ENCODE results near the gene TRABD2B.
A peak's percentile ranks its signal among the peaks of the same experiment; 100 is the strongest.

The TRABD2B gene

GRCh38 chr1:47759936-47760629, 237.1 kb downstream of the TRABD2B start:
- TF ChIP-seq CTCF (IDR thresholded peaks at IDR 0.05; ENCODE audit: low read length, missing control alignments): no peak
- no peak for DNase-seq (ENCODE audit: low read depth)
- H3K4me3 ChIP-seq (replicated peaks; ENCODE audit: low read depth, low read length): no peak overlapping the region

- H3K4me3 ChIP-seq (replicated peaks; ENCODE audit: low read depth, low read length): no peak overlapping the region
- DNase-seq (ENCODE audit: low read depth): no peak
- TF ChIP-seq CTCF (IDR thresholded peaks at IDR 0.05; ENCODE audit: low read length, missing control alignments): no peak
Observed at GRCh38 chr1:47759251-47759935, 237.8 kb downstream of the TRABD2B start.

GRCh38 chr1:47758341-47759250, 238.6 kb downstream of the TRABD2B start:
- DNase-seq (ENCODE audit: low read depth): peak; percentile 11
- no peak for TF ChIP-seq CTCF (IDR thresholded peaks at IDR 0.05; ENCODE audit: low read length, missing control alignments)

GRCh38 chr1:47757226-47757975, 239.8 kb downstream of the TRABD2B start:
- H3K4me3 ChIP-seq (replicated peaks; ENCODE audit: low read depth, low read length): no peak overlapping the region
- DNase-seq (ENCODE audit: low read depth): no peak
- TF ChIP-seq CTCF (IDR thresholded peaks at IDR 0.05; ENCODE audit: low read length, missing control alignments): no peak

More at GRCh38 chr1:47758341-47759250, 238.6 kb downstream of the TRABD2B start:
- no peak overlapping the region for H3K4me3 ChIP-seq (replicated peaks; ENCODE audit: low read depth, low read length)

GRCh38 chr1:47756411-47756810, 240.8 kb downstream of the TRABD2B start:
- no peak for TF ChIP-seq CTCF (IDR thresholded peaks at IDR 0.05; ENCODE audit: low read length, missing control alignments)
- no peak for DNase-seq (ENCODE audit: low read depth)
- H3K4me3 ChIP-seq (replicated peaks; ENCODE audit: low read depth, low read length): no peak overlapping the region

GRCh38 chr1:47756006-47756405, 241.2 kb downstream of the TRABD2B start:
- no peak for DNase-seq (ENCODE audit: low read depth)
- TF ChIP-seq CTCF (IDR thresholded peaks at IDR 0.05; ENCODE audit: low read length, missing control alignments): no peak
- H3K4me3 ChIP-seq (replicated peaks; ENCODE audit: low read depth, low read length): no peak overlapping the region

Data from fibroblast of pulmonary artery (primary cell).